GM18508 (cell line): Measurements from ENCODE around the gene SRGAP3.

Source experiments
- ATAC-seq: cut with Tn5 transposase; IDR thresholded peaks from one replicate; pipeline ENCODE4 v1.9.1; 2021; ENCODE audit warnings: moderate number of reproducible peaks; ENCODE audit not compliant: insufficient read depth, unreplicated experiment

SRGAP3 gene

DNA sequence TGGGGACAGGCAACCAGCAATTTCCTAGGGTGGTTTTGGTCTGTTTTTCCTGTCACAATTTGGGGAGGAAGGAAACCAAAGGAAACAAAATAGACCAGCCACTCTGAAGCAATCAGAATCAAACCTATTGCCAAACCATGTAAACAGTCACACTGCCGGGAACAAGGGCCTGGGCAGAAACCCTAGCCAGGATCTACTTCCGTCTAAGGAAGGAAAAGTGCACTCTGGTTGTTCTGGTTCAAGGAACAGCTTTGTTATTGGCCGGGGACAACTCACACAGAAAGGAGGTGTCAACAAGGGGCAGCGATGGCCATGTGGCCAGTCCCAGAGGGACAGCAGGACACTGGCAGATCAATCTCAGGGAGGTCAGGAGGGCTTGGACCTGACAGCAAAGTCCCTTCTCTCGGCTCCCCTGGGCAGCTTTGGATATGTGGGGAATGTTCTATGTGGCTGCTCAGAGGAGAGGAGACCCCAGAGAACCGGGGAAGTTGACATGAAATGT, 268.6 kb downstream of the SRGAP3 start:
- ATAC-seq = no peak

DNA sequence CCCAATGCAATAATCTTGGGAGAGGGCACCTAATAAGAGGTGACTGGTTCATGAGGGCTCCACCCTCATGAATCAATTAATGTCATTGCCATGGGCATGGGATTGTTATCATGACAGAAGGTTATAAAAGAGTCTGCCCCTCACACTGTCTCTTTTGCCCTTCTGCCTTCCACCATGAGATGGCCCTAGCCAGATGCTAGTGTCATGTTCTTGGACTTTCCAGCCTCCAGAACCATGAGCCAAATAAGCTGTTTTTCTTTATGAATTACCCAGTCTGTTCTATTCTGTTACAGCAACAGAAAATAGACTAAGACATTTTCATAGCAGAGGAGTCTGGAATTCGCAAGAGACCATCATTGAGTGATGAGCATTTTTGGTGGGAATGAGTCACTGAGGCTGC, 270.2 kb downstream of the SRGAP3 start:
- no peak for ATAC-seq

DNA sequence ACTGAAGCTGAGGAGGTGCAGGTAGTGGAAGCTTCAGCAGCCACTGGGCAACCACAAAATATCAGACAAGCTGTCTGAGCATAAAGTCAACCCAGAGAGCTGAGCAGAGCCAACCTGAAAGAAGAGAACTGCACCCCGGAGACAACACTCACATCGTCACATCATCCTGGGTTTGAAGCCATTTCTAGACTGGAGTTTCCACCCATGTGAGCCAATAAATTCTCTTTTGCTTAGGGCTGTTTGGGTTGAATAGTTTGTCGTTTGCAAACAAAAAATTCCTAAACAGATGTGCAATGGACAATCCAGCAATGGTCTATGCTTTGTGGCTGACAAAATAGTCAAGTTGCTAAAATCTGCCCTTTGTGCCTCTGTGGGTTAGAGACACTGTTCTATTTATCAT, 270.9 kb downstream of the SRGAP3 start:
- no peak for ATAC-seq

DNA sequence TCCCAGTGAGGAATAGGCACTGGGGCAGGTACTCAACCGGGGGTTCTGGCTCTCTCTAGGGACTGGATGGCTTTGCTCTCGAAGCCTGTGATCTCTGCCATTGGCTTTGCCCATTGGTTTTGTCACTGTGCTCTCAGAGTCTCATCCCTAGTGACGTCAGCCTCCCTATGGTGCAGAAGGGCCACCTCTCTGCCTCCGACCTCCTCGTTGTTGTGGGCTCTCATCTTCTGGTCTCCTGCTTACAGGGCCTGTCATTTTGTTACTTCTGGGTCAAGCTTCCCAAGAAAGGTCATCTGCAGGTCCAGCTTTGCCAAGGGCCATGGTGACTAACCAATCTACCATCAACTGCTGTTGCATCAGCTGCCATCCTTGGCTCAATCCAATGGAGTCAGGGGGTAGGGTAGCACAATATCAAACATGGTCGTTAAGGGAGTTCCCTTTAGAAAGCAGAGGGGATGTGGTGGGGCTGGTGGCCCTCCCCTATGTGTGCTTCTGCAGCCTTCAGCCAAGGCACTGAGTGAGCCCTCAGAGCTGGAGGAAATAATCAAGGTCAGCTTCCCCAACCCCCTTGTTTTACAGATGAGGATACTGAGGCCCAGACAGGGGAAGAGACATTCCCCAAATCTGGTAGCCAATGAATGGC, 272.8 kb downstream of the SRGAP3 start:
- ATAC-seq = no peak

DNA sequence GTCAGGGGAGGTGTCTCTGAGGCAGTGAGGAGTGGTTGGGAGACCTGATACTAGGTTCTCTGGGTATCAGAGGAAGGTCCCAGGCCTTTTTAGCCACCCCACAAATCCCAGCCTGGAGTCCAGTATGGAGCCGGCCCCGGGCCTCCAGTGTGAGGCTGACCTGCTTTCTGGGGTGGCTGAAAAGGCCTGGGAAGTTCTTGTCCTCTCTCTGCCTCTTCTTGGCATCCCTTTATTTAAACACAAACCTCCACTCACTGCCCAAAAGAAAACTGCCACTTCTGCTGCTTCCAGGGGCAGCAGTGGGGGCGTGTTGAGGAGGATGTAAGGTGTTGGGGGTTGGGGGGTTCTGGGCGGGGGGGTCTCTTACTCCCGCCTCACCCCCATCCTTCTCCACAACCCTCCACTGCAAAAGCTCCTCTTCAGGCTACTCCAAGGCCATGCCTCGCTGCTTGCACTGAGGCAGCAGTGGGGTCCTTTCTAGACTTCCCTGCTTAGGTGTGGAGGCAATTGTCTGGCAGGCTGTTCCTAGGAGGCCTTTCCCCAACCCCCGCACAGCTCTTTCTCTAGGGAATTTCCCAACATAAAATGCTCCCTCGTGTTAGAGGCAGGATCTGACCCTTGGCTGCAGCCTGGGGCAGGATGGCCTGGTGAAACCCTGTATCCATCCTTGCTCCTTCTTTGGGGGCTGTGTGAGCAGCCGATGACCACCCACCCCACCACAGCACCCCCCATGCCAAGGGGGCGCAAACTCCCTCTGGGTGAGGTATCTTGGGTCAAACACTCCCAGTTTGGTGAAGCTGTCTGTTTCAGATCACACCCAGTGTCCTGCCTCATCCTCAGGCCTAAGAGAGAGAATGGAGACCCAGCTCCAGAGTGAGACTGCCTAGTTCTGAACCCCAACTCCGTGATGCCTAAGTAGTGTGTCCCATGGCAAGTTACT, 274.1 kb downstream of the SRGAP3 start:
- no peak for ATAC-seq

DNA sequence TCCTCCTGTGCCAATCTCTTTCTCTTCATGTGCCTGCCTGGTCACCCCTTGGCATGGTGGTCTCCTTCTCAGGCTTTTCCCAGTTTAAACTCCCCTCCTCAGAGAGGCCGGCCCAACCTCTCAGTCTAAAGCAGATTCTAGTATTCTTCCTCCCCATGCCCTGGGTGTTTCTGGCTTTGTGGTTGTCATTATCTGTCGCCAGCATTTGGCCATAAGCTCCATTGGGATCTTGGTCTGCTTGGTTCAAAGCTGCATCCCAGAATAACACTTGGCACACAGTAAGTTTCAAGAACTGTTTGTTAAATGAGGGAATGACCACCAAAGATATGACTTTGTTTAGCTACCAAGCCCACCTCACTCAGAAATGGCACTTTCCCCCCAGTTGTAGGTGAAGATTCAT, 275.0 kb downstream of the SRGAP3 start:
- no peak for ATAC-seq

DNA sequence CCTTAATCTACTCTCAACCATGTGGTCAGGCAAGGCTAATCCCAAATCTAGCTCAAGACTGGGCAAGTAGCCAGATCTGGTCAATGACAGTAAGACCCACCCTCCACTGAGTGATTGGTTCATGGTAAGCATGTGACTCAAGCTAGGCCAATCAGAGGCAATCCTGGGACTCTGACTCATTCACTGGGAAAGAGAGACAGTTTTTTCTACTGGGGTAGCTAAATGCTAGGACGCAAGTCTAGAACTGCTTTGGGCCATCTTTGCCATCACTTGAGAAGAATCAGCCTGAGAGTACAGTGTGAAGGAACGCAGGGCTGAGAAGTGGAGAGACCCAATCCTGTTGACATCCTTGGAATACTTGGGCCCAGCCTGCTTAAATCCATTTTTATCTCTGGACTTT, 276.8 kb downstream of the SRGAP3 start:
- ATAC-seq = no peak

DNA sequence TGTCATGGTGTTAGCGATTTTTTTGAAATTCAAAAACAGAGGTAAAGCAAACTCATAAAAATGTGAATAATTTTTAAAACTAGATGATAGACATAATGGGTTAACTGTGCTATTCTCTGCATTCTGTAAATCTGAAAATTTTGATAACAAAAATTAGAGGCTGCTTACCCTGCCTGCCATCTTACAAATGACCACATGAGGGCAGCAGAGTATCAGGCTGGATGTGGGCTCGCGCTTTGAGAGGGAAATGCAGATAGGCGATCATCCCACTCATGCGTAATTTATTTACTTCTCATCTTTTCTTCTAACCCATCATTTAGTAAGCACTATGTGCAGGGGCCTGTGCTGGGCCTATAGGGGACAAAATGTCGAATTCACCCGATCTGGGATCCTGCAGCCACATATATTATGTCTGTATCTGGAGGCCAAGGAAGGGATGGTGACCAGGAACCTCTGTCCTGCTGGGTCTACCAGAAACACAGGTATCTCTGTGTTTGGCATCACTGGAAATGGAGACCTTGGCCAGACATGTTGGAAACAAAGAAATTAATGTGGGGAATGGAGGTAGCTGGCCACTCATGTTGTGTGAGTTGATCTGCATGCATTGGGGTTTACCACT, 278.4 kb downstream of the SRGAP3 start:
- no peak for ATAC-seq

DNA sequence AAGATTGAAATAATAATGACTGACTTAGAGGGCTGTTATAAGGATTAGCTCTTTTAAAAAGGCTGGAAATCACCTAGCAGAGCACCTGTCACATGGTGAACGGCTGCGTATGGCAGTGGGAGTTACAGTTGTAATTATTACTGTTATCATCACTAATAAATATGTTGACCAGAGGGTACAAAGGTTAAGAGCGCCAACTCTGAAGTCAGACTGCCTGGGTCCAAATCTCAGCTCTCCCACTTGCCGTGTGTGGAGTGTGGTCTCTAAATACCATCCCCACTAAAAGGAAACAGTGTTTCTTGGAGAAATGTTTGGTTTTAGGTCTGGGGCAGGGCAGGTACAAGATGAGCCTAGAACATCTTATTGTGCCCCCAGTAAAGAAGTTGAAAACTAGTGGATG, 280.2 kb downstream of the SRGAP3 start:
- ATAC-seq = no peak

DNA sequence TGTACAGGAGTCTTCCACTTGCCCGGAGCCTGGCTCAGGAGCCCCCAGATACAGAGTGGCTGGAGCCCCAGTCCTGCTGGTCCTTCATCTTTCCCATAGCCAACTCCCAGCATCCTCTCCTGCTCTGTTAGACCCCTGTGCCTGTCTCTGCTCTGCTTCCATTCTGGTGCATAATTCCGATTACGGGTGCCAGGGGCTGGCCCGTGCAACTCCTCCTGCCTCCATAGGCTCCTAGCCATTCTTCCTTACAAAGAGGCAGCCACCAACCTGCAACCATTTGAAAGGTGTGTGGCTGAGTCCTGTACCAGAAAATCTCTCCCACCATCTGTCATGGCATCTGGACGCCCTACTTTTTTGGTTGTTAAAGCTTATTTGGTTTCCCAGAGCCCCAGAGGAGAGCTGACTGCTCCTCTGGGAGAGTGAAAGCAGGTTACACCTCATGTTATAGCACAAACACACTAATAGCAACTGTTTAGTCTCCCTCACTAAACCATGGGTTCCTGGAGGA, 281.0 kb downstream of the SRGAP3 start:
- ATAC-seq = no peak

DNA sequence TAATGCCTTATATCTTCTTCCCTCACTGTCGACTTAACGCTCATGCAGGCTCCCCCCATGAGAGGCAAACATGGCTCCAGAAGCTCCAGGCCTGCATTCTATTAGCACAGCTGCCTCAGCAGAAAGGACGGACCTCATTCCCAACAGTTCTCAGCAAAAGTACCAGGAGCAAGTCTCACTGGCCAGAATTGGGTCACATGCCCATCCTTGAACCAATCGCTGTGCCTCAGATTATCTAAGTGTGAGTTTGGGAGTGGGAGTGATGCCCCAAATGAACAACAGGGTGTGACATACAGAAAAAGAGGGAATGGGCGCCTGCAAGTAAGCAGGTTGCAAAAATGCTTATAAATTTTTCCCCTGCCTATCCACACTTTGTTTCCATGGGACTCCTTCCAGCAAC, 281.9 kb downstream of the SRGAP3 start:
- ATAC-seq = no peak

DNA sequence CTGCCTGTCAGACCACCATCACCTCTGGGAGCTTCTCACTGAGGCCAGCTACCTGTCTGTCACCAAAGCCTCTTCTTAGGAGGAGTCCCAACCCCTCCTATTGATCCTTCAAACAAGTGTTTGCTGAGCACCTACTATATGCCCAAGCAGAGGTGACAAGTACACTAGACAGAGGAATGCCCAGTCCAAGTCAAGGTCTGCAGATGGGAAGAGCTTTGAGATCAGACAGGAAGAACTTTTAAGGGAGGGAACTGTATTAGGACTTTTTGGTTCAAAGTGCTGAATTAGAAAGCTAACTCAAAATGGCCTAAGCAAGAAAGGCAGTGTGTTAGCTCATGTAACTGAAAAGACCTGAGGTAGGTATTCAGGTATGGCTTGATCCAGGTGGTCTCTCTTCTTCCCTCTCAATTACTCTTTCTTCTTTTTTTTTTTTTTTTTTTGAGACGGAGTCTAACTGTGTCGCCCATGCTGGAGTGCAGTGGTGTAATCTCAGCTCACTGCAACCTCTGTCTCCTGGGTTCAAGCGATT, 282.6 kb downstream of the SRGAP3 start:
- ATAC-seq = no peak

DNA sequence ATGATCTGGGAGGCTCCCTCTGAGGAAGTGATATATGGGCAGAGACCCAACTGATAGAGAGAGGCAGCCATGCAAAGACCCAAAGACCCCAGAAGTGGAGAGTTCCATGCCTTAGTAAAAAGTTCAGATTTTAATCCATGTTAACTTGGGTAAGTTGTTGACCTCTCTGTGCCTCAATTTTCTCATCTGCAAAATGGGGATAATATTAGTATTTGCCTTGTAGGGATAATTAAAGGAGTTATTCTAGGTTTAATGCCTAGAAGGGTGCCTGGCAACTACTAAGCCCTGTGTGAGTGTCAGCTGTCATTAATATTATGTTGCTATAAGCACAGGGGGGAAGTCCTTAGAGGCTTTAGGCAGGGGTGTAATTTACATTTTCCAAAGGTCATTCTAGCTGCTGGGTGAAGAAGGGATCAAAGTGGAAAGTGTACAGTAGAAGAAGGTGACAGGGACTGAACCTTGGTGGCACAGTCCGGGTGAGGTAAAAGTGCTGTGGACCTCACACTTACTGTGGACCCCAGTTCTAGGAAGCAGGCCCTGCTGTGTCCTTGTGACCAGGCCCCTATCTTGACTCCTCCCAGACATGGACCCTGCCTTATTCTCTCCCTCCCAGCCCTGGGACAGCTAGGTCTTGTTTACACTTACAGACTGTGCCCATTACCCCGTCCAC, 283.2 kb downstream of the SRGAP3 start:
- no peak for ATAC-seq

DNA sequence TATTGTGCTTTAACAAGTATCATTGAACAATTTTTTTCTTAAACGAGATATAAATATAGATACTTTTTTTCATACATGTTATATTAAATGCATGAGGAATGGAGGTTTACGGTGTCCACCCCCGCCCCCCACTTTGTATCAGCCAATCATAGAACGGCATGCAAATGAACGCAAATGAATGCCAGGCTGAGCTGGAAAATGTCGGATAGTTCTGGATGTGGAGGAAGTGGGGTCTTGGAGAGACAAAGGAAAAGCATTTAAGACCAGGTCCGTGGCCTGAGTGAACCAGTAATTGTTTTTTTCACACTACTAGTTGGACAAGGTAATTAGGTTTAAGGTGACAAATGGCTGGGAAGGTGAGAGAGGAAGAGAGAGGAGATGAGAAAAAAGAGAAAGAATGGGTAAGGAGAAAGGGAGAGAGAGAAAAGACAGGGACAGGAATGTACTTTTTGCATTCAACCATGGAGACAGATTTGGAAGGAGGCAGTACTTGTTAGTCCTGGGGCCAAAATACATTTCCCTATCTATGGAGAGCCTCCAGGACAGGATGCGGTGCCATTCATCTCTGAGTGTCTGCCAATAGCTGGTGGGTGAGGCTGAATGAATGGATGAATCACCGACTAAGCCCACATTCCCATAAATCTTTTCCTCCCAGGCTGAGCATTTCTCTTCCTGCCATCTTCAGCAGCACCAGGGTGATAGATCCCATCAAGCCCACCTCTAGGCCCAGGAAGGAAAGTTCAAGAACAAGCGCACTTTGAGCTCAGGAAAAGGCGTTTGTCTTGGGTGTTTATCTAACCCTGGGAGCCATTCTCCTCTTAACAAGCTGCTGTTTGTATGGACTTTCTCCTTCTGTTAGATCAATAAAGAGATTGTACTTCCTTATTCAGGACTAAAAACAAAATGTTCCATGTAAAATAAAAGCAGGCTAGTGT, 284.7 kb downstream of the SRGAP3 start:
- ATAC-seq = no peak

DNA sequence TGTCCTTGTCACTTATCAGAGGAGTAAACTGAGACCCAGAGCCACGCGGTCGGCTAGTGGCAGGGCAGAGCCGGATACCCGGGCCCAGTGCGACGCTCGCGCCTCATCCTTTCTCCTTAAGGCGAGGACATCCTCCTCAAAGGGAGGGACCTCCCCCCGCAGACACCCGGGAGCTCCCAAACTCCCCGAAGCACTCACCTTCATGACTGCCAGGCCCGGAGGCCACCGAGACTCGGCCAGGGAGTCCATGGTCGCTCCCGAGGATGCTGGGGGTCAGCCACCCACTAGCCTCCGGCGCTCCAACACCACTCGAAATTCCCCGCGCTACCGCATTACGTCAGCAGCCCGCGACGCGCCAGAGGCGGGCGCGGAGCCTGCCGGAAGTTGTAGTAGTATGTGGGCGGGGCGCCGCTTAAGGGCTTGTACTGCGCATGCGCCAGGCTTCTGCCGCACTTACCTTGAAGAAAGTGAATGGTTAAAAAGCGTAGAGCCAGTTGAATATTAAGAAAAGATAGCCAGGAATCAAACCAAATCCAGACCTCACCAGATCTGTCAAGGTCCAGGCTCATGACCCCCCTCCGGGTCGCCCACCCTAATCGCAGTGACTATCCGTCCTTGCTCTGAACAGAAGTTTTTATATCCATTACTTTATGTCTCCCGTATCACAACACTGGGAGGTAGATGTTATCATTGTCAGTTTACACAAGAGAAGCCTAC, 286.2 kb downstream of the SRGAP3 start, which contains the start of gene RAD18:
Gene RAD18 (minus strand): TSS at position 336 of the 717 bp plus-strand sequence. CDS start 87 bp downstream, at position 249.
- peak; percentile 87 for ATAC-seq

DNA sequence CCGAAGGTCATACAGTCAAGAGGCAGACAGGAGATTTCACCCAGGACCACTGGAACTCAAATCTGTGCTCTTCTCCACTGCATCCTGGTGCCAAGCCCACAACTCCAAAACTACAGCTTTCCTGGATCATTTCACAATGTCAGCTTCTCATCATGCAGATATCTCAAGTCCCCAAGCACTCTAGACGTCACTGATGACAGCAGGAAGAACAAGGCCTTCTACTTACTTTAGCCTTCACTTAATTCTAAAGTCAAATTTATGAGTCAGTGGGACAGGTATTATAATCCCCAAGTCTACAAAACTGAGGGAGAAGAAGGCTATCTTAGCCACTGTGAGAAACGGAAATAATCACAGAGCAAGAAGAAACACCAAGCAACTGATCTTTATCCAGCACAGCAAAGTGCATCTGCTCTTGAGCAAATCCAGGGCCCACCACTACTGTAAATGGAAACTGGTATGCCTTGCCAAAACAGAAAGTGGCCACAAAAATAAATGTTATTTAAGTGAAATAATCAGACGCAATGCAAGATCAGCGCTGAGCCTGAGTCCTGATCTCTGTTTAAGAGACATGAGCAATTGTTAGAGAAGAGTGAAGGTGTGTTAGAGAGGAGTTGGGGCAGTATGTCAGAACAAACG, 287.1 kb downstream of the SRGAP3 start:
- no peak for ATAC-seq

DNA sequence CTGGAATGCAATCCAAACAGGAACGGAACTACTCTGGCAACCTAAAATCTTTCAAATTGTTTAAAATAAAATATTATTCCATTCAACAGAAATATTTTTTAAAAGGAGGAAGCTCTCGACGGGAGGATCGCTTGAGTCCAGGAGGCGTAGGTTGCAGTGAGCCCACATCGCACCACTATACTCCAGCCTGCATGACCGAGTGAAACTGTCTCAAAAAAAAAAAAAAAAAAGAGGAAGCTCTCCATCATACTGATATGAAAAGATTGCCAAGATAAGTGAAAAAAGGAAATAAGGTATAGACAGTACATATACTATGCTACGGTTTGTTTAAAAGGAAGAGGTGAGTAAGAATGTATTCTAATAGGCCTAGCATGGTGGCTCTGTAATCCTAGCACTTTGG, 289.8 kb downstream of the SRGAP3 start:
- no peak for ATAC-seq
